HG02870 (cell line): ENCODE measurements around the gene ITGAD.

Experiments used
- ATAC-seq: cut with Tn5 transposase; IDR thresholded peaks from one replicate; pipeline ENCODE4 v1.9.1; 2021; ENCODE audit warnings: mild to moderate bottlenecking, moderate library complexity; ENCODE audit not compliant: unreplicated experiment

Gene ITGAD

GRCh38 chr16:31458844-31459686 lies 65.9 kb downstream of the ITGAD start, which contains the start of gene ARMC5:
Gene ARMC5, plus strand, starts transcription at chr16:31459501. Its CDS starts 24 bp downstream, at chr16:31459525.
- peak; percentile 70 for ATAC-seq

DNA sequence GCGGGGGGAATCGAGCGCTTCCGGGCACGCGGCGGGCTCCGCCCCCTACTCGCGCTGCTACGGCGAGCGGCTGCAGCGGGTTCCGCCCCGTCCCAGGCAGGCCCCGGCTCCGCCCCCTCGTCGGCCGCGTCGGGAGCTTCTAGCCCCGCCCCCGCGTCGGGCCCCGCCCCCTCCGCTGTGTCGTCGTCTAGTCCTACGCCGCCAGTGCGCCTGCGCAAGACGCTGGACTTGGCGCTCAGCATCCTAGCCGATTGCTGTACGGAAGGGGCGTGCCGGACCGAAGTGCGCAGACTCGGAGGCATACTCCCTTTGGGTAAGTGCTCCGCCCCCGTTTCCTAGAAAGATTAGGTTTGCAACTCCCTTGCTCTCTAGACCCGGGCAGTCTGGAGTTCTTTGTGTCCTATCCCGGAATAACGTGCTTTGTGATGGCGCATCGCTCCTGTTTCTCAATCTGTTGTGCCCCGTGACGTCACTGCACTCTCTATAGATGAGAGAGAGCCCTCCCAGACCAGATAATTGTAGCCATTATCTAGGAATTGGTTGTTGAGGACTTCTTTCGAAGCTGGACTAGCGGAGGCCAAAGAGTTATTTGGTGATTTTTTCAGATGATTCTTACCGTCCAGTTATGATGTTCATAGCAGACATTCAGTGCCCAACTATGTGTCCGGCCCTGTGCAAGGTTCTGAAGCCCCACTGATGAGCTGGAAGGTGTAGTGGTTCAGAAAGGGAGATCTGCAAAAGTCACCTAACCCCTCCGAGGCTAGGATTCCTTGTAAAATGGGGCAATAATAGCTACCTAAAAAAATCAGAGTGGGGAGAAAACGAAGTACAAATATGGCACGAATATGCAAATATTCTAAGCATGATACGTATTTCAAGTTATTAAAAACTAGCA lies 66.8 kb downstream of the ITGAD start:
- ATAC-seq: peak; percentile 63

DNA sequence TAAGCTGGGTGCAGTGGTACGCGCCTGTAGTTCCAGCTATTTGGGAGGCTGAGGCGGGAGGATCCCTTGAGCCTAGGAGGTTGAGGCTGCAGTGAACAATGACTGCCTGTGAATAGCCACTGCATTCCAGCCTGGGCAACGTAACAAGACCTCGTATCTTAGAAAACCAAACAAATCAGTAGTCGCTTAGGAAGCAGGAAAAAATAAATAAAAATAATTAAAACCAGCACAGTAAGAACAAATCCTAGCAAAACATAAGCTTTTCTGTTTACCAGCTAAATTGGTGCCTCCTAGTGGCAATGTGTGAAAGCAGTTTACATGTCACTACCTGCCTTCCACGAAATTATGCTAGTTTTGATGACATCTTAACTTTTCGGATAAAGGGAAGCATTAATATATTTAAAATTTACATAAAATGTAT lies 67.5 kb downstream of the ITGAD start:
- ATAC-seq: no peak

GRCh38 chr16:31461201-31461920 lies 68.2 kb downstream of the ITGAD start:
- no peak for ATAC-seq

DNA sequence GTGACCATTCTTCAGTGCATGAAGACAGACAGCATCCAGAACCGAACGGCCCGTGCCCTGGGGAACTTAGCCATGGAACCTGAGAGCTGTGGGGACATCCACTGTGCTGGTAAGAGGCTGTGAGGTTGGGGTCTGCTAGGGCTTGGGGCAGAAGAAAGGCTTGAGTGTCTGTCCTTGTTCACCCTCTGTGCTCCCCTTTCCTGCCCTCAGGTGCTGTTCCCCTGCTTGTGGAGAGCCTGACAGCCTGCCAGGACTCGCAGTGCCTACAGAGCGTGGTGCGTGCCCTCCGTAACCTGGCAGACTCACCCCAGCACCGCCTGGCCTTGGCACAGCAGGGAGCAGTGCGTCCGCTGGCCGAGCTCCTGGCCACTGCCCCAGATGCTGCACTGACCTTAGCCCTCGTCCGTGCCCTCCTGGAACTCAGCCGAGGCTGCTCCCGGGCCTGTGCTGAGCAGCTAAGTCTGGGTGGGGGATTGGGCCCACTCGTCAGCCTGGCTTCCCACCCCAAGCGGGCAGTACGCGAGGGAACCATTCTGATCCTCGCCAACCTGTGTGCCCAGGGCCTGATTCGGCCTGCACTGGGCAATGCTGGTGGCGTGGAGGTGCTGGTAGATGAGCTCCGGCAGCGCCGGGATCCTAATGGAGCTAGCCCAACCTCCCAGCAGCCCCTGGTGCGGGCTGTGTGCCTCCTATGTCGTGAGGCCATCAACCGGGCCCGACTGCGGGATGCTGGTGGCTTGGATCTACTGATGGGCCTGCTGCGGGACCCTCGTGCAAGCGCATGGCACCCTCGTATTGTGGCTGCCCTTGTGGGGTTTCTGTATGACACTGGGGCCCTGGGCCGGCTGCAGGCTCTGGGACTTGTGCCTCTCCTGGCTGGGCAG lies 69.0 kb downstream of the ITGAD start:
- ATAC-seq: no peak

- no peak for ATAC-seq
Observed at GRCh38 chr16:31464348-31464769, 71.2 kb downstream of the ITGAD start.

DNA sequence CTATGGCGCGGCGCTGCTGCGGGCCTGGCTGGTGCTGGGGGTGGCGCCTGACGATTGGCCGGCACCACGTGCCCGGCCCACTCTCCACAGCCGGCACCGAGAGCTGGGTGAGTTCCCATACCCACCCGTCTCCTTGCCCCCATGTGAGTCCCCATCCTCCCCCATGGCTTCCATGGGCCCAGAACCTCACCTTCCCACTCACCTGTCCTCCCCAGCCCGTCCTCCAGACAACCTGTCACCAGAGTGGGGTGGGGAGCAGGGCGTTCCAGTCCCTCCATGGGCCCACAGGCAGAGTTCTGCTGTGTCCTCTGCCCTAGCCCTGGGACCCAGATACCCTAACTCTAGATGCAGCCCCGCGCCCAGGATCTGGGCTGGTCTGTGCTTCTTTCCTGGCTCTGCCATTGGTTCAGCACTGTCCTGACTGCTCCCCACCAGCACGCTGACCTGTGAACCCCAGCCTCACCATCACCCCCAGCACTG lies 71.7 kb downstream of the ITGAD start:
- no peak for ATAC-seq

DNA sequence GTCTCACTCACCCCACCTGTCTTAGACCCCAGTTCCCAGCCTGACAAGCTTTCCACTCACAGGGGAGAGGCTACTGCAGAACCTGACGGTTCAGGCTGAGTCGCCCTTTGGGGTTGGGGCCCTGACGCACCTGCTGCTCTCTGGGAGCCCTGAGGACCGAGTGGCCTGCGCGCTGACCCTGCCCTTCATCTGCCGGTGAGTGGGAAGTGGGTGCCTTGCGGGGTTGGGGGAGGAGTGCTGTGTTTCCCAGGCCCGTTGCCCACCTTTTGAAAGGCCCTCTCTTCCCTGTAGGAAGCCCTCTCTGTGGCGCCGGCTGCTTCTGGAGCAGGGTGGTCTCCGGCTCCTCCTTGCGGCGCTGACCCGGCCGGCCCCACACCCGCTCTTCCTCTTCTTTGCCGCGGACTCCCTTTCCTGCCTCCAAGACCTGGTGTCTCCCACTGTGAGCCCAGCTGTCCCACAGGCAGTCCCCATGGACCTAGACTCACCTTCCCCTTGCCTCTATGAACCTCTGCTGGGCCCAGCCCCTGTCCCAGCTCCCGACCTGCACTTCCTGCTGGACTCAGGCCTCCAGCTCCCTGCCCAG lies 72.7 kb downstream of the ITGAD start:
- no peak for ATAC-seq

DNA sequence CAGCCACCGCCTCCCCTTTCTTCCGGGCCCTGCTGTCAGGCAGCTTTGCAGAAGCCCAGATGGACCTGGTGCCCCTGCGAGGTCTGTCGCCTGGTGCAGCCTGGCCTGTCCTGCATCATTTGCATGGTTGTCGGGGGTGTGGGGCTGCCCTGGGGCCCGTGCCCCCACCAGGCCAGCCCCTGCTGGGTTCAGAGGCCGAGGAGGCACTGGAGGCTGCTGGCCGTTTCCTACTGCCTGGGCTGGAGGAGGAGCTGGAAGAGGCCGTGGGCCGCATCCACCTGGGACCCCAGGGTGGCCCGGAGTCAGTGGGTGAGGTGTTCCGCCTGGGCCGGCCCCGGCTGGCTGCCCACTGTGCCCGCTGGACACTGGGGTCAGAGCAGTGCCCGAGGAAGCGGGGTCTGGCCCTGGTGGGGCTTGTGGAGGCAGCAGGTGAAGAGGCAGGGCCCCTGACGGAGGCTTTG lies 73.3 kb downstream of the ITGAD start:
- ATAC-seq: no peak

DNA sequence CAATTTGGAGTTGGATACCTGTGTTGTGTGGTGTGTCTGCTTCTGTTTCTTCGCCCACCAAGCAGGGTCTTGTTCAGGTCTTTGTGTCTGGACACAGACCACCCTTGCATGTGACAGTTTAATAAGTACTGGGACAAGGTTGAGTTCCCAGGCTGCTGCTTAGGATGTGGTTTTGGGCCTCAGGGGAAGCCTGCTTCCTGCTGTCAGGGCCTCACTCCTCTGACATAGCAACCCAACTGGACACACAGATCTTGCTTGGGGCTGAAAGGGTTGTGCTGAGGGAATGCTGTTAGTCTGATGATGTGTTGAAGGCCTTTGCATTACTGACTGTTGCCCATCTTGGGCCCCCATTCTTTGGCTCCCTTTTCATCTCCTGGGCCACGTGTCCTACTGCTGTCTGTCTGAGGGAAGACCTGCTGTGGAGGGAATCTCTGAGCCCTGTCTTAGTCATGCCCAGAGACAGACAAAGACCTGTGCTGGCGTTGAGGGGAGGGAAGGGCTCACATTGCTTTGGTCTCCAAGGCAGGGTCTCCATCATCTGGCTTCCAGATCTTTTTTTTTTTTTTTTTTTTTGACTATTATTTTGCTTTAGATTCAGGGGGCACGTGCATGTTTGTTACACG lies 74.1 kb downstream of the ITGAD start:
- no peak for ATAC-seq

GRCh38 chr16:31467858-31468257 lies 74.7 kb downstream of the ITGAD start:
- ATAC-seq: no peak

GRCh38 chr16:31470615-31471014 lies 77.5 kb downstream of the ITGAD start:
- no peak for ATAC-seq

DNA sequence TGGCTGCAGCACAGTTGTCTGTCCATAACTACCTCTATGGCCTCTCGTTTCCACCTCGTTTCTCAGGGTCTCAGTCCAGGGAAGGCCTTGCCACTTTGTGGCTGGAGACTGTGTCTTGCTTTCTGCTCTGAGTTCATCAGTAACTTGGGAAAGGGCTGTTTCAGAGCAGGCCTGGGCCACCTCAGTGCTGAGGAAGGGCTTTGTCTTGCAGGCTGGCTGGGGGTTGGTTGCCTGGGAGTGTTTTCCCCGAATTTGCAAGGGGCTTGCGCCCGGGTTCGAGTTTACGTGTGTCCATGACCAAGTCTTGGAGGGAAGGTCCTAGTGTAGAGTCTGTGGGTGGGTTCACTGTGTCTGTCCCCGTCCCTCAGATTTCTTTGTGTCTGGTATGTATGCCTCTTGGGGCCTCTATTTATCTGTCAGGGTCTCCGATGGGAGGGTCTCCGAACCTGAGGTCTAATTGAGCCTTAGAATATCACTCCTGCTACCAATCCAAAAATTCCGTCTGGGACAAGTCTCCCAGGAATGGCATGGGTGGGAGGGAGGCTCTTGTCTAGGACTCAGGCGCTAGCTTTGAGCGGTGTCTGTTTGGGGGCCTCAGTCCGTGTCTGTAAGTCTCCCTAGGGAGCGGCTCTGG lies 78.2 kb downstream of the ITGAD start:
- ATAC-seq: no peak

DNA sequence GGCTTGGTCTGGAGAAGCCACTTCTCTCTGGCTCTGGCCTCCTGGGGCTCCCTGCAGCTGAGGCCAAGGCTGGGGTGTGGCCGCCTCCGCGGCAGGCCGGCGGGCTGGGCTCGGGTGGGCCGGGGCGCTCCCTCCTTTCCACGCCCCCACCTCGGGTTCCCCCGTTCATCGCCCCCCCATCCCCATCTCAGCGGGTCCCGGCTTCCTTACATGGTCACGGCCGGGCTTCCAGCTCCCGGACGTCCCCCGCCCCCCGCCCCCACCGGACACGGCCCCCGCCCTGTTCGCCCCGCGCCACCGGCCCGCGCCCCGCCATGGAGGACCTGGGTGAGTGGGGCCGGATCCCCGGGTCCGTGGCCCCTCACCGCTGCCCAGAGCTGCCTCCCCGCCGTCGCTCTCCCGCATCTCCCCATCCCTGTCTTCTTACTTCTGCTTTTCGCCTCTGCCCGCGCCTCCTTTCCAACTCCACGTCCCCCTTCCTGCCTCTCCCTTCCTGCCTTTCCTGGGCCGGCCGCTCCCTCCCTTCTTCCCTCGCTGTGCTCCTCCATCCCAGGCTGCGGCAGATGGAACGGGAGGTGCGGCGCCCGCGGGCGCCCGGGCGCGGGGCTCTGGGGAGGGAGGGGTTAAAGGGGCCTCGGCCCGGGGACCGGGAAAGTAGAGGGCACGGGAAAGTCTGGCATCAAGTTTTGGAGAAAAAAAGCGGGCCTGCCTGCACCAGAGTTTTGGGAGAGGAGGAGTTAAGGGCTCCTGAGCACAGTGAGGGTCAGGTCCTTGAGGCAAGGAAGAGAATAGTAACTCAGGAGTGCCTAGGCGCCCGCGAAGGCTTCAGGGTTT lies 79.0 kb downstream of the ITGAD start, which contains the start of gene TGFB1I1:
Gene TGFB1I1 (plus strand): TSS at position 278 of the 834 bp plus-strand sequence. CDS start 37 bp downstream, at position 315.
- no peak for ATAC-seq

- ATAC-seq: no peak
Observed at GRCh38 chr16:31472709-31473203, 79.6 kb downstream of the ITGAD start.

DNA sequence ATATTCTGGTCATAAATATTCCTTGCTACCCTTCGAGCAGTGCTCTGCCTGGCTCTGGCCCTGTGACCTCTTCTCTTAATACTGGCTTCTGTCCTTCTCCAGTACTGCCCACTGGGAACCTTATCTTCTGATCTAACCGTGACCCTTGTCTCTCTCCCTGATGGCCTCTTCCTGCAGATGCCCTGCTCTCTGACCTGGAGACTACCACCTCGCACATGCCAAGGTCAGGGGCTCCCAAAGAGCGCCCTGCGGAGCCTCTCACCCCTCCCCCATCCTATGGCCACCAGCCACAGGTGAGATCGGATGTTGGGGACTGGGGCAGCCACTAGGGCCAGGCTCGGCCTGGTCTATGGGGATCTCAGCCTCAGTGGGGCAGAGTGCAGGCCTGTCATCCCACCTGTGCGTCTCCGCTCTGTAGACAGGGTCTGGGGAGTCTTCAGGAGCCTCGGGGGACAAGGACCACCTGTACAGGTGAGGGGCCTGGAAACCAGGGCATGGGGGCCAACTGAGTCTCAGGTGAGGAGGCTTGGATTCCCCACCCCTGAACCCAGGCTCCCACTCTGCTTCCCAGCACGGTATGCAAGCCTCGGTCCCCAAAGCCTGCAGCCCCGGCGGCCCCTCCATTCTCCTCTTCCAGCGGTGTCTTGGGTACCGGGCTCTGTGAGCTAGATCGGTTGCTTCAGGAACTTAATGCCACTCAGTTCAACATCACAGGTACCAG lies 80.3 kb downstream of the ITGAD start:
- no peak for ATAC-seq
